Measurements from ENCODE around the gene SLC35G6. TPM values are rescaled to one million over a fixed set of nuclear protein-coding genes. Genes with fewer than 3 reads are reported as not detected.

The SLC35G6 gene
- total and polyA plus RNA-seq, 2 of the 13 experiments (the other 11 are each of a cell fraction or from before 2014, with no cell fraction given): 0.07 TPM; not detected in 1

DNA sequence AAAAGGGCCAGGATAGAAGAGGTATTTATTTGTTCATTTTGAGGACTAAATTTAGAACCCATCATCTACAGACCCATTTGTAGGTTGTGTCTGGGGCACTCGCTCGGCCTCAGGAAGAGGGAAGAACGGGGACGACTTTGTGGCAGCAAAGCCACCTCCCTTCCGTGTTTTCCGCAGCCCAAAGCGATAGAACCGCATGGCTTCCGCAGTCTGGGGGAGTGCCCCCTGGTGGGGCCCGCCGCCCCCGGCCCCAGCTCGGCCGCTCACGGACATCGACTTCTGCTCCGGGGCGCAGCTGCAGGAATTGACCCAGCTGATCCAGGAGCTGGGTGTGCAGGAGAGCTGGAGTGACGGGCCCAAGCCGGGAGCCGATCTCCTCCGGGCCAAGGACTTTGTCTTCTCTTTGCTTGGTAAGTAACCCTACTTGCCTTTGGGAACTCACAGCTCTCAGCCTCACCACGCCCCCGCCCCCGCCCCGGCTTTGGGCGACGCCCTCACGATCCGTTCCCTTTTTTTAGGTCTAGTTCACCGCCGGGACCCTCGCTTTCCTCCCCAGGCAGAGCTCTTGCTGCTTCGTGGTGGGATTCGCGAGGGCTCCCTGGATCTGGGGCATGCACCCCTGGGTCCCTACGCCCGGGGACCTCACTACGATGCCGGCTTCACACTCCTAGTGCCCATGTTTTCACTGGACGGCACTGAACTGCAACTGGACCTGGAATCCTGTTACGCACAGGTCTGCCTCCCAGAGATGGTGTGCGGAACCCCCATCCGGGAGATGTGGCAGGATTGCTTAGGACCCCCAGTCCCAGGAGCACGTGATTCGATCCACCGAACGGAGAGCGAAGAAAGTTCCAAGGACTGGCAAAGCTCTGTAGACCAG lies 45.3 kb upstream of the SLC35G6 start (continued):
- TF ChIP-seq, protein P1, sequence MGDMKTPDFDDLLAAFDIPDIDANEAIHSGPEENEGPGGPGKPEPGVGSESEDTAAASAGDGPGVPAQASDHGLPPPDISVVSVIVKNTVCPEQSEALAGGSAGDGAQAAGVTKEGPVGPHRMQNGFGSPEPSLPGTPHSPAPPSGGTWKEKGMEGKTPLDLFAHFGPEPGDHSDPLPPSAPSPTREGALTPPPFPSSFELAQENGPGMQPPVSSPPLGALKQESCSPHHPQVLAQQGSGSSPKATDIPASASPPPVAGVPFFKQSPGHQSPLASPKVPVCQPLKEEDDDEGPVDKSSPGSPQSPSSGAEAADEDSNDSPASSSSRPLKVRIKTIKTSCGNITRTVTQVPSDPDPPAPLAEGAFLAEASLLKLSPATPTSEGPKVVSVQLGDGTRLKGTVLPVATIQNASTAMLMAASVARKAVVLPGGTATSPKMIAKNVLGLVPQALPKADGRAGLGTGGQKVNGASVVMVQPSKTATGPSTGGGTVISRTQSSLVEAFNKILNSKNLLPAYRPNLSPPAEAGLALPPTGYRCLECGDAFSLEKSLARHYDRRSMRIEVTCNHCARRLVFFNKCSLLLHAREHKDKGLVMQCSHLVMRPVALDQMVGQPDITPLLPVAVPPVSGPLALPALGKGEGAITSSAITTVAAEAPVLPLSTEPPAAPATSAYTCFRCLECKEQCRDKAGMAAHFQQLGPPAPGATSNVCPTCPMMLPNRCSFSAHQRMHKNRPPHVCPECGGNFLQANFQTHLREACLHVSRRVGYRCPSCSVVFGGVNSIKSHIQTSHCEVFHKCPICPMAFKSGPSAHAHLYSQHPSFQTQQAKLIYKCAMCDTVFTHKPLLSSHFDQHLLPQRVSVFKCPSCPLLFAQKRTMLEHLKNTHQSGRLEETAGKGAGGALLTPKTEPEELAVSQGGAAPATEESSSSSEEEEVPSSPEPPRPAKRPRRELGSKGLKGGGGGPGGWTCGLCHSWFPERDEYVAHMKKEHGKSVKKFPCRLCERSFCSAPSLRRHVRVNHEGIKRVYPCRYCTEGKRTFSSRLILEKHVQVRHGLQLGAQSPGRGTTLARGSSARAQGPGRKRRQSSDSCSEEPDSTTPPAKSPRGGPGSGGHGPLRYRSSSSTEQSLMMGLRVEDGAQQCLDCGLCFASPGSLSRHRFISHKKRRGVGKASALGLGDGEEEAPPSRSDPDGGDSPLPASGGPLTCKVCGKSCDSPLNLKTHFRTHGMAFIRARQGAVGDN (CRISPR knock-in tag; IDR thresholded peaks at IDR 0.05): peak; percentile 50
- TF ChIP-seq YY1 (IDR thresholded peaks at IDR 0.05; ENCODE audit: insufficient read depth, insufficient replicate concordance, low read depth, low read length) (no peak), JUND (CRISPR knock-in tag; IDR thresholded peaks at IDR 0.05) (no peak), ZBTB7B (CRISPR knock-in tag; IDR thresholded peaks at IDR 0.05) (no peak), HOXD1 (CRISPR knock-in tag; IDR thresholded peaks at IDR 0.05) (0 out of 2 replicates have a peak, but pooled peaks have one; percentile 7), ZSCAN20 (CRISPR knock-in tag; IDR thresholded peaks at IDR 0.05; ENCODE audit: borderline replicate concordance) (no peak), RAD51 (IDR thresholded peaks at IDR 0.05; ENCODE audit: borderline replicate concordance) (no peak), XBP1 (CRISPR knock-in tag; IDR thresholded peaks at IDR 0.05) (no peak), TGIF2 (CRISPR knock-in tag; IDR thresholded peaks at IDR 0.05) (peak; percentile 16; the same call in 1 of the 2 replicates), TOE1 (CRISPR knock-in tag; IDR thresholded peaks at IDR 0.05) (no peak), ZNF570 (CRISPR knock-in tag; IDR thresholded peaks at IDR 0.05; ENCODE audit: borderline replicate concordance) (no peak), SP5 (CRISPR knock-in tag; IDR thresholded peaks at IDR 0.05; ENCODE audit: borderline replicate concordance, low read depth) (no peak), MBNL3 (CRISPR knock-in tag; conservative IDR thresholded peaks at IDR 0.05) (no peak)
- TF ChIP-seq, protein P2, sequence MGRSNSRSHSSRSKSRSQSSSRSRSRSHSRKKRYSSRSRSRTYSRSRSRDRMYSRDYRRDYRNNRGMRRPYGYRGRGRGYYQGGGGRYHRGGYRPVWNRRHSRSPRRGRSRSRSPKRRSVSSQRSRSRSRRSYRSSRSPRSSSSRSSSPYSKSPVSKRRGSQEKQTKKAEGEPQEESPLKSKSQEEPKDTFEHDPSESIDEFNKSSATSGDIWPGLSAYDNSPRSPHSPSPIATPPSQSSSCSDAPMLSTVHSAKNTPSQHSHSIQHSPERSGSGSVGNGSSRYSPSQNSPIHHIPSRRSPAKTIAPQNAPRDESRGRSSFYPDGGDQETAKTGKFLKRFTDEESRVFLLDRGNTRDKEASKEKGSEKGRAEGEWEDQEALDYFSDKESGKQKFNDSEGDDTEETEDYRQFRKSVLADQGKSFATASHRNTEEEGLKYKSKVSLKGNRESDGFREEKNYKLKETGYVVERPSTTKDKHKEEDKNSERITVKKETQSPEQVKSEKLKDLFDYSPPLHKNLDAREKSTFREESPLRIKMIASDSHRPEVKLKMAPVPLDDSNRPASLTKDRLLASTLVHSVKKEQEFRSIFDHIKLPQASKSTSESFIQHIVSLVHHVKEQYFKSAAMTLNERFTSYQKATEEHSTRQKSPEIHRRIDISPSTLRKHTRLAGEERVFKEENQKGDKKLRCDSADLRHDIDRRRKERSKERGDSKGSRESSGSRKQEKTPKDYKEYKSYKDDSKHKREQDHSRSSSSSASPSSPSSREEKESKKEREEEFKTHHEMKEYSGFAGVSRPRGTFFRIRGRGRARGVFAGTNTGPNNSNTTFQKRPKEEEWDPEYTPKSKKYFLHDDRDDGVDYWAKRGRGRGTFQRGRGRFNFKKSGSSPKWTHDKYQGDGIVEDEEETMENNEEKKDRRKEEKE (IDR thresholded peaks at IDR 0.05): no peak
- TF ChIP-seq, protein P3, sequence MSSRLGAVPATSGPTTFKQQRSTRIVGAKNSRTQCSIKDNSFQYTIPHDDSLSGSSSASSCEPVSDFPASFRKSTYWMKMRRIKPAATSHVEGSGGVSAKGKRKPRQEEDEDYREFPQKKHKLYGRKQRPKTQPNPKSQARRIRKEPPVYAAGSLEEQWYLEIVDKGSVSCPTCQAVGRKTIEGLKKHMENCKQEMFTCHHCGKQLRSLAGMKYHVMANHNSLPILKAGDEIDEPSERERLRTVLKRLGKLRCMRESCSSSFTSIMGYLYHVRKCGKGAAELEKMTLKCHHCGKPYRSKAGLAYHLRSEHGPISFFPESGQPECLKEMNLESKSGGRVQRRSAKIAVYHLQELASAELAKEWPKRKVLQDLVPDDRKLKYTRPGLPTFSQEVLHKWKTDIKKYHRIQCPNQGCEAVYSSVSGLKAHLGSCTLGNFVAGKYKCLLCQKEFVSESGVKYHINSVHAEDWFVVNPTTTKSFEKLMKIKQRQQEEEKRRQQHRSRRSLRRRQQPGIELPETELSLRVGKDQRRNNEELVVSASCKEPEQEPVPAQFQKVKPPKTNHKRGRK (CRISPR knock-in tag; IDR thresholded peaks at IDR 0.05): no peak
- TF ChIP-seq, protein P4, sequence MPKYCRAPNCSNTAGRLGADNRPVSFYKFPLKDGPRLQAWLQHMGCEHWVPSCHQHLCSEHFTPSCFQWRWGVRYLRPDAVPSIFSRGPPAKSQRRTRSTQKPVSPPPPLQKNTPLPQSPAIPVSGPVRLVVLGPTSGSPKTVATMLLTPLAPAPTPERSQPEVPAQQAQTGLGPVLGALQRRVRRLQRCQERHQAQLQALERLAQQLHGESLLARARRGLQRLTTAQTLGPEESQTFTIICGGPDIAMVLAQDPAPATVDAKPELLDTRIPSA (CRISPR knock-in tag; IDR thresholded peaks at IDR 0.05; ENCODE audit: borderline replicate concordance): no peak
- TF ChIP-seq, protein P5, sequence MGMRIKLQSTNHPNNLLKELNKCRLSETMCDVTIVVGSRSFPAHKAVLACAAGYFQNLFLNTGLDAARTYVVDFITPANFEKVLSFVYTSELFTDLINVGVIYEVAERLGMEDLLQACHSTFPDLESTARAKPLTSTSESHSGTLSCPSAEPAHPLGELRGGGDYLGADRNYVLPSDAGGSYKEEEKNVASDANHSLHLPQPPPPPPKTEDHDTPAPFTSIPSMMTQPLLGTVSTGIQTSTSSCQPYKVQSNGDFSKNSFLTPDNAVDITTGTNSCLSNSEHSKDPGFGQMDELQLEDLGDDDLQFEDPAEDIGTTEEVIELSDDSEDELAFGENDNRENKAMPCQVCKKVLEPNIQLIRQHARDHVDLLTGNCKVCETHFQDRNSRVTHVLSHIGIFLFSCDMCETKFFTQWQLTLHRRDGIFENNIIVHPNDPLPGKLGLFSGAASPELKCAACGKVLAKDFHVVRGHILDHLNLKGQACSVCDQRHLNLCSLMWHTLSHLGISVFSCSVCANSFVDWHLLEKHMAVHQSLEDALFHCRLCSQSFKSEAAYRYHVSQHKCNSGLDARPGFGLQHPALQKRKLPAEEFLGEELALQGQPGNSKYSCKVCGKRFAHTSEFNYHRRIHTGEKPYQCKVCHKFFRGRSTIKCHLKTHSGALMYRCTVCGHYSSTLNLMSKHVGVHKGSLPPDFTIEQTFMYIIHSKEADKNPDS (CRISPR knock-in tag; IDR thresholded peaks at IDR 0.05): no peak

Data from HepG2 (cell line).